Hepatocyte (in vitro differentiated cells): ENCODE results near the gene COL7A1. TPM values are rescaled to one million over a fixed set of nuclear protein-coding genes. Genes with fewer than 3 reads are reported as not detected.
A peak's percentile ranks its signal among the peaks of the same experiment; 100 is the strongest.

Experiments used
- DNase-seq: peaks from one replicate; pipeline ENCODE4 v3.0.0-alpha.2; 2016; ENCODE audit warnings: low spot score
- H2AFZ ChIP-seq: fragments of 200-600 bp; sonication (generic); 2 replicates; pipeline ENCODE4 v1.6.0; 2016; ENCODE audit warnings: antibody characterized with exemption, mild to moderate bottlenecking
- H3K27ac ChIP-seq: fragments of 200-600 bp; sonication (generic); 2 replicates; pipeline ENCODE4 v1.5.1; 2016; ENCODE audit warnings: mild to moderate bottlenecking
- H3K27me3 ChIP-seq: fragments of 200-600 bp; sonication (generic); 2 replicates; pipeline ENCODE4 v1.6.1; 2016
- H3K36me3 ChIP-seq: fragments of 200-600 bp; sonication (generic); replicated peaks from 2 replicates; pipeline ENCODE4 v1.5.1; 2016; ENCODE audit warnings: low read depth; ENCODE audit not compliant: insufficient read depth
- H3K4me1 ChIP-seq: fragments of 200-600 bp; sonication (generic); 2 replicates; pipeline ENCODE4 v1.5.1; 2016; ENCODE audit warnings: mild to moderate bottlenecking, moderate library complexity; ENCODE audit not compliant: insufficient read depth
- H3K4me2 ChIP-seq: fragments of 200-600 bp; sonication (generic); 2 replicates; pipeline ENCODE4 v1.6.0; 2016
- H3K4me3 ChIP-seq: fragments of 200-600 bp; sonication (generic); 2 replicates; pipeline ENCODE4 v1.5.1; 2016; ENCODE audit warnings: mild to moderate bottlenecking
- H3K79me2 ChIP-seq: fragments of 200-600 bp; sonication (generic); 2 replicates; pipeline ENCODE4 v1.6.0; 2017; ENCODE audit warnings: mild to moderate bottlenecking
- H3K9me2 ChIP-seq: fragments of 200-600 bp; sonication (generic); replicated peaks from 2 replicates; pipeline ENCODE4 v1.6.0; 2017; ENCODE audit warnings: mild to moderate bottlenecking; ENCODE audit not compliant: insufficient read depth
- H3K9me3 ChIP-seq: fragments of 200-600 bp; sonication (generic); 2 replicates; pipeline ENCODE4 v1.5.1; 2016; ENCODE audit warnings: low read depth, mild to moderate bottlenecking
- H4K20me1 ChIP-seq: fragments of 200-600 bp; sonication (generic); 2 replicates; pipeline ENCODE4 v1.6.0; 2016; ENCODE audit warnings: mild to moderate bottlenecking; ENCODE audit not compliant: insufficient read depth, poor library complexity, severe bottlenecking
- CTCF ChIP-seq: fragments of 200-600 bp; sonication (generic); IDR thresholded peaks from 2 replicates; pipeline ENCODE4 v1.5.1; 2016; ENCODE audit warnings: antibody characterized with exemption, mild to moderate bottlenecking; ENCODE audit not compliant: poor library complexity
- EZH2 ChIP-seq: fragments of 200-600 bp; sonication (generic); IDR thresholded peaks from 2 replicates; pipeline ENCODE4 v1.6.1; 2016; ENCODE audit warnings: antibody characterized with exemption, mild to moderate bottlenecking, borderline replicate concordance
- EZH2phosphoT487 ChIP-seq: fragments of 200-600 bp; sonication (generic); IDR thresholded peaks from one replicate; pipeline ENCODE4 v1.6.1; 2018; ENCODE audit warnings: antibody characterized with exemption, mild to moderate bottlenecking, low read depth, moderate library complexity; ENCODE audit not compliant: unreplicated experiment, severe bottlenecking
- WGBS: methylation state at CpG from one replicate; pipeline ENCODE4 v1.1.6; 2016; ENCODE audit warnings: low lambda C conversion rate; ENCODE audit errors: missing lambda C conversion rate; 5-methylcytosine and 5-hydroxymethylcytosine counted together
- polyA plus RNA-seq: library from polyadenylated mRNA; unstranded; fragments of >200 nt; fragmentation: Nextera tagmentation; extraction: Ambion mirVana; gene quantifications from 2 replicates; pipeline ENCODE4 v1.2.1, GENCODE V29; 2016
- total RNA-seq: library from RNA; depleted of rRNA; stranded (reverse); fragments of >200 nt; gene quantifications from 2 replicates; pipeline ENCODE4 v1.2.3, GENCODE V29; 2014

Gene COL7A1
- total and polyA plus RNA-seq, 2 experiments from 2014 or later: 17.4 to 19.6 TPM

- Histone ChIP-seq H3K36me3 (no peaks in the 10 kb centered on the region), H3K4me1 (peaks cover 10% of the 10 kb centered on the region), H3K79me2 (no peaks in the 10 kb centered on the region), H3K4me2 (no peak overlapping the region), H4K20me1 (no peaks in the 10 kb centered on the region), H2AFZ (no peak overlapping the region), H3K27me3 (no peaks in the 10 kb centered on the region), H3K27ac (no peak overlapping the region), H3K9me2 (no peaks in the 10 kb centered on the region), H3K9me3 (no peaks in the 10 kb centered on the region), H3K4me3 (no peak overlapping the region)
- 98% methylated on average over 20 of the region's 20 CpGs for WGBS
- no peak for TF ChIP-seq EZH2
- no peak for TF ChIP-seq EZH2phosphoT487
- TF ChIP-seq CTCF: no peak
- no peak for DNase-seq
Measured at GRCh38 chr3:48562367-48563095, 32.6 kb downstream of the COL7A1 start.

- no peaks in the 10 kb centered on the region for H3K27me3 ChIP-seq
- H3K79me2 ChIP-seq: peaks cover under 1% of the 10 kb centered on the region
- H4K20me1 ChIP-seq: no peaks in the 10 kb centered on the region
- WGBS: 51% methylated on average over 17 of the region's 21 CpGs
- no peak overlapping the region for H3K4me3 ChIP-seq
- TF ChIP-seq EZH2phosphoT487 (no peak), CTCF (peak; percentile 11), EZH2 (no peak)
- H2AFZ ChIP-seq: no peak overlapping the region
- H3K27ac ChIP-seq: no peak overlapping the region
- H3K36me3 ChIP-seq: no peaks in the 10 kb centered on the region
- no peaks in the 10 kb centered on the region for H3K9me2 ChIP-seq
- H3K4me1 ChIP-seq: peaks cover 10% of the 10 kb centered on the region
- DNase-seq: peak; percentile 71
- H3K9me3 ChIP-seq: no peaks in the 10 kb centered on the region
- H3K4me2 ChIP-seq: peak overlapping the region; percentile 61
Measured at GRCh38 chr3:48561045-48561736, 33.9 kb downstream of the COL7A1 start.

- H3K27ac ChIP-seq: no peak overlapping the region
- H3K4me2 ChIP-seq: peak overlapping the region; percentile 61
- H3K4me1 ChIP-seq: peaks cover 11% of the 10 kb centered on the region
- no peak overlapping the region for H3K4me3 ChIP-seq
- DNase-seq: no peak
- H4K20me1 ChIP-seq: no peaks in the 10 kb centered on the region
- 54% methylated on average over 3 of the region's 5 CpGs for WGBS
- H3K9me3 ChIP-seq: no peaks in the 10 kb centered on the region
- no peaks in the 10 kb centered on the region for H3K9me2 ChIP-seq
- H3K36me3 ChIP-seq: no peaks in the 10 kb centered on the region
- H3K27me3 ChIP-seq: no peaks in the 10 kb centered on the region
- H2AFZ ChIP-seq: no peak overlapping the region
- TF ChIP-seq CTCF: no peak
- peaks cover 6% of the 10 kb centered on the region for H3K79me2 ChIP-seq
Measured at GRCh38 chr3:48560648-48561018, 34.5 kb downstream of the COL7A1 start.
